GM21737 (cell line): ENCODE data around the gene WTIP.

Source experiments
- ATAC-seq: cut with Tn5 transposase; IDR thresholded peaks from one replicate; pipeline ENCODE4 v1.9.1; 2021; ENCODE audit warnings: mild to moderate bottlenecking, moderate library complexity; ENCODE audit not compliant: unreplicated experiment

Gene WTIP

GRCh38 chr19:34559045-34559444 is 77.5 kb downstream of the WTIP start:
- no peak for ATAC-seq

GRCh38 chr19:34560229-34560628 is 78.7 kb downstream of the WTIP start:
- no peak for ATAC-seq
